Trophoblast cell (in vitro differentiated cells and primary cell): ENCODE results near the gene CDC42SE2.
"Not testable (repeated sequence)": the region's sequence is repeated elsewhere in the genome, so short reads cannot be mapped to it uniquely, and the experiment has no call there.

Experiments used
- DNase-seq, 2 donors: peaks; one replicate each; pipeline ENCODE4 v3.0.0-alpha.2; 2016
- H2AFZ ChIP-seq: 2 replicates; pipeline ENCODE4 v1.6.1; 2013; ENCODE audit warnings: low read length, moderate library complexity, mild to moderate bottlenecking; ENCODE audit not compliant: insufficient read depth, poor library complexity
- H2AK5ac ChIP-seq: 2 replicates; pipeline ENCODE4 v1.6.1; 2013; ENCODE audit warnings: mild to moderate bottlenecking, low read length
- H2BK120ac ChIP-seq: 2 replicates; pipeline ENCODE4 v1.6.1; 2013; ENCODE audit warnings: low read length, mild to moderate bottlenecking, moderate library complexity; ENCODE audit not compliant: insufficient read depth, poor library complexity
- H2BK12ac ChIP-seq: 2 replicates; pipeline ENCODE4 v1.6.1; 2013; ENCODE audit warnings: mild to moderate bottlenecking, low read length, moderate library complexity
- H2BK5ac ChIP-seq: 2 replicates; pipeline ENCODE4 v1.6.1; 2013; ENCODE audit warnings: low read length, low read depth, moderate library complexity, mild to moderate bottlenecking; ENCODE audit not compliant: poor library complexity
- H3K14ac ChIP-seq: 2 replicates; pipeline ENCODE4 v1.6.1; 2013; ENCODE audit warnings: mild to moderate bottlenecking, low read length
- H3K18ac ChIP-seq: 2 replicates; pipeline ENCODE4 v1.6.1; 2013; ENCODE audit warnings: mild to moderate bottlenecking, low read length
- H3K23ac ChIP-seq: 2 replicates; pipeline ENCODE4 v1.6.1; 2013; ENCODE audit warnings: low read length
- H3K27ac ChIP-seq: 2 replicates; pipeline ENCODE4 v1.5.1; 2013; ENCODE audit warnings: low read depth, mild to moderate bottlenecking, inconsistent platforms, low read length, moderate library complexity
- H3K27me3 ChIP-seq: 2 replicates; pipeline ENCODE4 v1.6.1; 2013; ENCODE audit warnings: inconsistent platforms, mild to moderate bottlenecking, low read length, moderate library complexity; ENCODE audit not compliant: insufficient read depth
- H3K36me3 ChIP-seq, 2 experiments: 1 replicate in 1 of 2; 2 replicates in 1 of 2; pipeline ENCODE4 v1.6.1; 2013; ENCODE audit warnings: low read length in 2 of 2, mild to moderate bottlenecking in 2 of 2, moderate library complexity in 1 of 2; ENCODE audit not compliant: insufficient read depth in 2 of 2, control insufficient read depth in 1 of 2
- H3K4ac ChIP-seq: 2 replicates; pipeline ENCODE4 v1.6.1; 2013; ENCODE audit warnings: low read depth, mild to moderate bottlenecking, low read length, moderate library complexity
- H3K4me1 ChIP-seq, 2 experiments: 1 replicate in 1 of 2; 2 replicates in 1 of 2; pipeline ENCODE4 v1.6.1; 2013; ENCODE audit warnings: low read length in 2 of 2, mild to moderate bottlenecking in 2 of 2, moderate library complexity in 1 of 2; ENCODE audit not compliant: insufficient read depth in 2 of 2, control insufficient read depth in 1 of 2
- H3K4me2 ChIP-seq: 2 replicates; pipeline ENCODE4 v1.6.1; 2013; ENCODE audit warnings: inconsistent platforms, mild to moderate bottlenecking, low read length, moderate library complexity
- H3K4me3 ChIP-seq: 2 replicates; pipeline ENCODE4 v1.5.1; 2013; ENCODE audit warnings: mild to moderate bottlenecking, low read depth, low read length, inconsistent platforms
- H3K79me1 ChIP-seq: one replicate; pipeline ENCODE4 v1.6.1; 2013; ENCODE audit warnings: low read length
- H3K79me2 ChIP-seq: 2 replicates; pipeline ENCODE4 v1.6.1; 2013; ENCODE audit warnings: low read length, mild to moderate bottlenecking; ENCODE audit not compliant: control insufficient read depth, insufficient read depth, poor library complexity
- H3K9ac ChIP-seq: 2 replicates; pipeline ENCODE4 v1.6.1; 2013; ENCODE audit warnings: mild to moderate bottlenecking, low read length
- H3K9me3 ChIP-seq: 2 replicates; pipeline ENCODE4 v1.6.1; 2013; ENCODE audit warnings: low read depth, mild to moderate bottlenecking, control low read depth, inconsistent platforms, low read length; ENCODE audit not compliant: insufficient read depth
- H4K12ac ChIP-seq: 2 replicates; pipeline ENCODE4 v1.6.1; 2013; ENCODE audit warnings: low read depth, mild to moderate bottlenecking, low read length, moderate library complexity
- H4K8ac ChIP-seq: 2 replicates; pipeline ENCODE4 v1.6.1; 2013; ENCODE audit warnings: low read depth, mild to moderate bottlenecking, low read length, moderate library complexity
- H4K91ac ChIP-seq: one replicate; pipeline ENCODE4 v1.6.1; 2013; ENCODE audit warnings: low read depth, mild to moderate bottlenecking, low read length, moderate library complexity
- WGBS: extraction: QIAGEN DNeasy Blood & Tissue Kit; methylation state at CpG from one replicate; pipeline ENCODE4 v1.1.7; 2013; ENCODE audit warnings: missing lambda C conversion rate; ENCODE audit not compliant: insufficient read length, insufficient coverage; ENCODE audit errors: extremely low coverage; 5-methylcytosine and 5-hydroxymethylcytosine counted together

Gene CDC42SE2

DNA sequence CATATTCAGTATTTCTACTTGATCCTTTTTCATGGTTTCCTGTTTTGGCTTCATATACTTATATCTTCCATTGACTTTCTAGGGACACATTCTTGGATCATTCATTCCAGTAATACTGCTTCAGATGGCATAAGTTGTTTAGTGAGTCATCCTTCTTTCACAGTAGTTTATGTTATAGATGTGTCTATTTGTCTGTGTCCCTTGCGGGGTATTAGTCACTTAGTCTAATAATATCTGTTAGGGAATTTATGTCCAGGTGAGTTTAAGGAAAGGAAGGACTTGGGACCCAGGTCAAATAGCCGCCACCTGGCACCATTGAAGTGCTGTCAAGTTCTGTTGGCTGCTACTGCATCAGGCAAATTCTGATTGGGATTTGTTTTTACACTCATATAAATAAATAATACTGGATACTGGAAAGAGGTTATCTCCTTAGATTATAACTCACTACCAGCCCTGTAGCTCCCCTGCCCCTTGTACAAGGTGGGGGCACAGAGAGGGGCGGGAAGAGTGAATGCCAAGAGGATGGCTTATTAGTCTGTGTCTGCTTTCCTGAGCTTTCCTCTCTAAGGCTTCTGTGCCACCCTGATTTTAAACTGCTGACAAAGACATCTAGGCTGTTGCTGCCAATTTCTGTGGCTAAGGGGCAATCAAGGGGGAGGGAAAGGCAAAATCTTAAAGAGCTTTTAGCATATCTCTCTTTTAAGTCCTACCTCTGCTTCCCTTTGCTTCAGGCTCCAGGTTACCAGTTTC is 64.9 kb downstream of the CDC42SE2 start:
- H3K14ac ChIP-seq = no peak overlapping the region
- WGBS = no CpG with 5 or more reads among the region's 3 CpGs
- H3K4me1 ChIP-seq = no peaks in the 10 kb centered on the region
- H2BK120ac ChIP-seq = no peak overlapping the region
- H3K4me2 ChIP-seq = no peak overlapping the region
- H3K36me3 ChIP-seq = no peaks in the 10 kb centered on the region
- H3K4me3 ChIP-seq = no peak overlapping the region
- H2AK5ac ChIP-seq = no peak overlapping the region
- H3K4ac ChIP-seq = no peak overlapping the region
- no peak overlapping the region for H4K8ac ChIP-seq
- H4K12ac ChIP-seq = no peak overlapping the region
- H2AFZ ChIP-seq = no peak overlapping the region
- H3K9me3 ChIP-seq = no peaks in the 10 kb centered on the region
- H4K91ac ChIP-seq = no peak overlapping the region
- no peak overlapping the region for H3K18ac ChIP-seq
- no peak overlapping the region for H3K9ac ChIP-seq
- no peaks in the 10 kb centered on the region for H3K79me2 ChIP-seq
- no peaks in the 10 kb centered on the region for H3K27me3 ChIP-seq
- H3K23ac ChIP-seq = no peak overlapping the region
- H3K27ac ChIP-seq = no peak overlapping the region
- no peaks in the 10 kb centered on the region for H3K79me1 ChIP-seq
- DNase-seq = peak; percentile 21 to 74
- no peak overlapping the region for H2BK5ac ChIP-seq
- no peak overlapping the region for H2BK12ac ChIP-seq

- Histone ChIP-seq H2BK5ac (no peak overlapping the region), H3K23ac (no peak overlapping the region)
- DNase-seq = no peak
These were observed 65.4 kb downstream of the CDC42SE2 start for GRCh38 chr5:131329286-131329560.

DNA sequence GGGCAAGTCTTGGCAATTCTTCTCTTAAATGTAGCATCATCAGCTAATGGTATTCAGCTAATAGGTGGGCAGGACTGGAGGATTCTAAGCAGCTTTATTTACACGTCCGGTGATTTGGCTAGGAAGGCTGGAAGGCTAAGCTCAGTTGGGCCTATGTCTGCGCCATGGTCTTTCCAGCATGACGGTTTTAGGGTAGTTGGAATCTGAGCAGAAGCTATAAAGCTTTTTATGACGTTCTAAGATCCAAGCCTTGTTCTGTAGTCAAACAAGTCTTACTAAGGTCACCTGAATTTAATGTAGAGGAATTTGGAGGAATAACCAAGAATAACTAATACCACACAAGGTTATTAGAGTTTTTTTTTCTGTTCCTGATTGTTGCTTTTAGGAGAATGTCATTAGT is 66.2 kb downstream of the CDC42SE2 start:
- H2BK5ac ChIP-seq = no peak overlapping the region
- no peak overlapping the region for H4K12ac ChIP-seq
- H3K79me2 ChIP-seq = no peaks in the 10 kb centered on the region
- no peak overlapping the region for H2BK120ac ChIP-seq
- no CpG with 5 or more reads among the region's 5 CpGs for WGBS
- no peak overlapping the region for H2BK12ac ChIP-seq
- H3K4me1 ChIP-seq = no peaks in the 10 kb centered on the region
- no peak overlapping the region for H3K18ac ChIP-seq
- H3K36me3 ChIP-seq = no peaks in the 10 kb centered on the region
- no peak overlapping the region for H3K4ac ChIP-seq
- H3K79me1 ChIP-seq = no peaks in the 10 kb centered on the region
- no peak overlapping the region for H2AK5ac ChIP-seq
- H3K4me2 ChIP-seq = no peak overlapping the region
- H3K27ac ChIP-seq = no peak overlapping the region
- no peak overlapping the region for H4K8ac ChIP-seq
- H3K27me3 ChIP-seq = no peaks in the 10 kb centered on the region
- no peak overlapping the region for H3K14ac ChIP-seq
- no peak for DNase-seq
- no peak overlapping the region for H3K9ac ChIP-seq
- no peak overlapping the region for H4K91ac ChIP-seq
- H3K23ac ChIP-seq = no peak overlapping the region
- no peak overlapping the region for H2AFZ ChIP-seq
- no peak overlapping the region for H3K4me3 ChIP-seq
- no peaks in the 10 kb centered on the region for H3K9me3 ChIP-seq

More at GRCh38 chr5:131329286-131329560, 65.4 kb downstream of the CDC42SE2 start:
- Histone ChIP-seq H3K18ac (no peak overlapping the region), H4K91ac (no peak overlapping the region), H3K27me3 (no peaks in the 10 kb centered on the region), H4K8ac (no peak overlapping the region), H3K4me1 (no peaks in the 10 kb centered on the region), H3K4ac (no peak overlapping the region), H3K79me1 (no peaks in the 10 kb centered on the region), H3K4me3 (no peak overlapping the region), H4K12ac (no peak overlapping the region), H3K4me2 (no peak overlapping the region), H3K9me3 (no peaks in the 10 kb centered on the region), H3K9ac (no peak overlapping the region), H2BK120ac (no peak overlapping the region), H3K36me3 (no peaks in the 10 kb centered on the region), H3K27ac (no peak overlapping the region), H3K79me2 (no peaks in the 10 kb centered on the region), H2AFZ (no peak overlapping the region), H3K14ac (no peak overlapping the region), H2AK5ac (no peak overlapping the region), H2BK12ac (no peak overlapping the region)
- no CpG with 5 or more reads among the region's 2 CpGs for WGBS

- H2AK5ac ChIP-seq, H3K9ac ChIP-seq, H2AFZ ChIP-seq, H3K27ac ChIP-seq, H3K4ac ChIP-seq, H3K23ac ChIP-seq, H3K18ac ChIP-seq, H3K36me3 ChIP-seq, H2BK12ac ChIP-seq, H3K79me1 ChIP-seq, H3K4me1 ChIP-seq, H3K9me3 ChIP-seq, H4K8ac ChIP-seq, H3K14ac ChIP-seq, H3K79me2 ChIP-seq, H4K91ac ChIP-seq, H4K12ac ChIP-seq, H3K4me2 ChIP-seq, DNase-seq, H2BK5ac ChIP-seq, H3K4me3 ChIP-seq, H2BK120ac ChIP-seq, H3K27me3 ChIP-seq: not testable (repeated sequence)
- WGBS = no CpG with 5 or more reads among the region's 4 CpGs
These were observed 71.9 kb downstream of the CDC42SE2 start for GRCh38 chr5:131335756-131336155.
